ENCODE results near the gene CMTM8.

The CMTM8 gene

GRCh38 chr3:32414522-32415202 is 176.2 kb downstream of the CMTM8 start:
- DNase-seq: no peak
- peaks cover 28% of the 10 kb centered on the region for H3K4me1 Mint-ChIP-seq

GRCh38 chr3:32419742-32420125 is 181.3 kb downstream of the CMTM8 start:
- no peak overlapping the region for H3K4me3 Mint-ChIP-seq
- peaks cover 39% of the 10 kb centered on the region for H3K36me3 Mint-ChIP-seq (ENCODE audit: low read depth)
- no peak for TF ChIP-seq CTCF (IDR thresholded peaks at IDR 0.05)
- peak overlapping the region; percentile 90 for H3K27ac Mint-ChIP-seq
- H3K4me1 Mint-ChIP-seq: peaks cover 52% of the 10 kb centered on the region
- H3K9me3 Mint-ChIP-seq: peaks cover 23% of the 10 kb centered on the region
- DNase-seq: no peak
- no peaks in the 10 kb centered on the region for H3K27me3 Mint-ChIP-seq (ENCODE audit: low read depth, poor library complexity)

More at GRCh38 chr3:32414522-32415202, 176.2 kb downstream of the CMTM8 start:
- H3K27me3 Mint-ChIP-seq (ENCODE audit: low read depth, poor library complexity): no peaks in the 10 kb centered on the region
- H3K36me3 Mint-ChIP-seq (ENCODE audit: low read depth): peaks cover 40% of the 10 kb centered on the region
- peaks cover 20% of the 10 kb centered on the region for H3K9me3 Mint-ChIP-seq
- H3K27ac Mint-ChIP-seq: peak overlapping the region; percentile 15
- TF ChIP-seq CTCF (IDR thresholded peaks at IDR 0.05): no peak
- no peak overlapping the region for H3K4me3 Mint-ChIP-seq

Data from nephron progenitor cell (in vitro differentiated cells).